GM18511 (cell line): ENCODE data around the gene TBC1D5.

Experiments
- ATAC-seq: cut with Tn5 transposase; IDR thresholded peaks from one replicate; pipeline ENCODE4 v1.9.1; 2021; ENCODE audit warnings: mild to moderate bottlenecking, moderate library complexity; ENCODE audit not compliant: unreplicated experiment

The TBC1D5 gene

GRCh38 chr3:17602126-17602525 lies 140.3 kb downstream of the TBC1D5 start:
- ATAC-seq: no peak

GRCh38 chr3:17592956-17593355 lies 149.5 kb downstream of the TBC1D5 start:
- no peak for ATAC-seq

- ATAC-seq: no peak
These were observed 152.0 kb downstream of the TBC1D5 start for GRCh38 chr3:17590465-17590864.

- no peak for ATAC-seq
These were observed 152.5 kb downstream of the TBC1D5 start for GRCh38 chr3:17589888-17590287.

GRCh38 chr3:17588422-17588821 lies 154.0 kb downstream of the TBC1D5 start:
- no peak for ATAC-seq

- no peak for ATAC-seq
These were observed 156.8 kb downstream of the TBC1D5 start for GRCh38 chr3:17585394-17586325.

GRCh38 chr3:17584066-17584465 lies 158.4 kb downstream of the TBC1D5 start:
- ATAC-seq: no peak

- ATAC-seq: no peak
These were observed 158.9 kb downstream of the TBC1D5 start for GRCh38 chr3:17583530-17583929.

- ATAC-seq: no peak
These were observed 160.9 kb downstream of the TBC1D5 start for GRCh38 chr3:17581421-17582080.

GRCh38 chr3:17580901-17581300 lies 161.5 kb downstream of the TBC1D5 start:
- no peak for ATAC-seq

GRCh38 chr3:17579289-17580031 lies 163.0 kb downstream of the TBC1D5 start:
- peak; percentile 99 for ATAC-seq

- ATAC-seq: no peak
These were observed 164.5 kb downstream of the TBC1D5 start for GRCh38 chr3:17577796-17578520.

GRCh38 chr3:17573396-17573795 lies 169.0 kb downstream of the TBC1D5 start:
- ATAC-seq: peak; percentile 98

- ATAC-seq: no peak
These were observed 170.7 kb downstream of the TBC1D5 start for GRCh38 chr3:17571686-17572085.

- ATAC-seq: no peak
These were observed 179.6 kb downstream of the TBC1D5 start for GRCh38 chr3:17562845-17563244.

- no peak for ATAC-seq
These were observed 183.9 kb downstream of the TBC1D5 start for GRCh38 chr3:17558565-17558964.

- ATAC-seq: no peak
These were observed 184.5 kb downstream of the TBC1D5 start for GRCh38 chr3:17557749-17558463.

- ATAC-seq: no peak
These were observed 186.9 kb downstream of the TBC1D5 start for GRCh38 chr3:17555525-17555924.

- no peak for ATAC-seq
These were observed 188.4 kb downstream of the TBC1D5 start for GRCh38 chr3:17554078-17554477.

GRCh38 chr3:17553080-17553479 lies 189.4 kb downstream of the TBC1D5 start:
- no peak for ATAC-seq
